ENCODE data around the gene CD82.

CD82 gene

GRCh38 chr11:44577231-44577830, 11.9 kb downstream of the CD82 start:
- no peak for DNase-seq (ENCODE audit: low spot score)

GRCh38 chr11:44578279-44578678, 12.8 kb downstream of the CD82 start:
- DNase-seq (ENCODE audit: low spot score), result no peak

GRCh38 chr11:44579302-44579761, 13.9 kb downstream of the CD82 start:
- no peak for DNase-seq (ENCODE audit: low spot score)

GRCh38 chr11:44580701-44581100, 15.2 kb downstream of the CD82 start:
- no peak for DNase-seq (ENCODE audit: low spot score)

- DNase-seq (ENCODE audit: low spot score), result no peak
Measured at GRCh38 chr11:44581246-44581645, 15.8 kb downstream of the CD82 start.

- DNase-seq (ENCODE audit: low spot score), result no peak
Measured at GRCh38 chr11:44582641-44583352, 17.3 kb downstream of the CD82 start.

- DNase-seq (ENCODE audit: low spot score), result no peak
Measured at GRCh38 chr11:44583353-44583669, 17.8 kb downstream of the CD82 start.

- peak; percentile 44 for DNase-seq (ENCODE audit: low spot score)
Measured at GRCh38 chr11:44585421-44585820, 20.0 kb downstream of the CD82 start.

GRCh38 chr11:44589301-44589700, 23.8 kb downstream of the CD82 start:
- no peak for DNase-seq (ENCODE audit: low spot score)

GRCh38 chr11:44590769-44591168, 25.3 kb downstream of the CD82 start:
- no peak for DNase-seq (ENCODE audit: low spot score)

GRCh38 chr11:44591557-44591956, 26.1 kb downstream of the CD82 start:
- DNase-seq (ENCODE audit: low spot score), result no peak

- no peak for DNase-seq (ENCODE audit: low spot score)
Measured at GRCh38 chr11:44592125-44592940, 26.9 kb downstream of the CD82 start.

- DNase-seq (ENCODE audit: low spot score), result no peak
Measured at GRCh38 chr11:44593251-44593650, 27.8 kb downstream of the CD82 start.

GRCh38 chr11:44595006-44595405, 29.5 kb downstream of the CD82 start:
- no peak for DNase-seq (ENCODE audit: low spot score)

- no peak for DNase-seq (ENCODE audit: low spot score)
Measured at GRCh38 chr11:44595964-44596381, 30.5 kb downstream of the CD82 start.

- peak; percentile 83 for DNase-seq (ENCODE audit: low spot score)
Measured at GRCh38 chr11:44596525-44597276, 31.2 kb downstream of the CD82 start.

- DNase-seq (ENCODE audit: low spot score), result no peak
Measured at GRCh38 chr11:44597358-44598012, 32.0 kb downstream of the CD82 start.

GRCh38 chr11:44598831-44599230, 33.4 kb downstream of the CD82 start:
- DNase-seq (ENCODE audit: low spot score), result no peak

GRCh38 chr11:44600261-44600660, 34.8 kb downstream of the CD82 start:
- DNase-seq (ENCODE audit: low spot score), result no peak

- peak; percentile 80 for DNase-seq (ENCODE audit: low spot score)
Measured at GRCh38 chr11:44600839-44601383, 35.4 kb downstream of the CD82 start.

Data from SW480 (cell line).